Neural cell (in vitro differentiated cells): ENCODE data around the gene PCNX2. TPM values are rescaled to one million over a fixed set of nuclear protein-coding genes. Genes with fewer than 3 reads are reported as not detected.

Experiments used
- H2AFZ ChIP-seq: fragments of 200-600, 300-800 bp; sonication (generic), shearing (Covaris generic); 2 replicates; pipeline ENCODE4 v1.6.0; 2014; ENCODE audit warnings: low read depth, mild to moderate bottlenecking, antibody characterized with exemption, low read length, moderate library complexity
- H3F3A ChIP-seq: fragments of 200-600 bp; shearing (Covaris generic); 2 replicates; pipeline ENCODE4 v1.6.1; 2016; ENCODE audit warnings: mild to moderate bottlenecking, moderate library complexity, mixed read lengths, antibody characterized with exemption, low read length; ENCODE audit not compliant: insufficient read depth, poor library complexity, severe bottlenecking
- H3K27ac ChIP-seq: fragments of 200-600, 300-800 bp; sonication (generic), shearing (Covaris generic); 2 replicates; pipeline ENCODE4 v1.5.1; 2014; ENCODE audit warnings: mild to moderate bottlenecking, low read length, moderate library complexity
- H3K27me3 ChIP-seq: fragments of 300-800, 200-600 bp; sonication (generic), shearing (Covaris generic); 2 replicates; pipeline ENCODE4 v1.6.0; 2014; ENCODE audit warnings: mild to moderate bottlenecking, low read depth, low read length, moderate library complexity; ENCODE audit not compliant: insufficient read depth
- H3K36me3 ChIP-seq: fragments of 300-800, 200-600 bp; sonication (generic), shearing (Covaris generic); 2 replicates; pipeline ENCODE4 v1.5.1; 2014; ENCODE audit warnings: mild to moderate bottlenecking, antibody characterized with exemption, low read length, moderate library complexity; ENCODE audit not compliant: insufficient read depth
- H3K4me2 ChIP-seq: fragments of 300-800, 200-600 bp; sonication (generic), shearing (Covaris generic); 2 replicates; pipeline ENCODE4 v1.6.0; 2014; ENCODE audit warnings: mild to moderate bottlenecking, low read length
- H3K4me3 ChIP-seq: fragments of 300-800, 200-600 bp; sonication (generic), shearing (Covaris generic); 2 replicates; pipeline ENCODE4 v1.5.1; 2014; ENCODE audit warnings: mild to moderate bottlenecking, low read length, moderate library complexity
- H3K79me2 ChIP-seq: fragments of 200-600 bp; shearing (Covaris generic); replicated peaks from 2 replicates; pipeline ENCODE4 v1.6.0; 2014; ENCODE audit warnings: mild to moderate bottlenecking, low read length, moderate library complexity; ENCODE audit not compliant: insufficient read depth
- H3K9ac ChIP-seq: fragments of 300-800, 200-600 bp; sonication (generic), shearing (Covaris generic); 2 replicates; pipeline ENCODE4 v1.6.1; 2016; ENCODE audit warnings: mild to moderate bottlenecking, low read length, mixed read lengths
- H3K9me2 ChIP-seq: fragments of 200-600 bp; shearing (Covaris generic); 2 replicates; pipeline ENCODE4 v1.6.1; 2016; ENCODE audit warnings: mild to moderate bottlenecking, low read length, mixed read lengths; ENCODE audit not compliant: insufficient read depth
- H3K9me3 ChIP-seq: fragments of 200-600, 300-800 bp; sonication (generic), shearing (Covaris generic); 2 replicates; pipeline ENCODE4 v1.6.1; 2016; ENCODE audit warnings: mild to moderate bottlenecking, mixed run types, low read length, moderate library complexity, mixed read lengths
- H4K20me1 ChIP-seq: fragments of 200-600 bp; shearing (Covaris generic); 2 replicates; pipeline ENCODE4 v1.6.1; 2016; ENCODE audit warnings: mild to moderate bottlenecking, mixed run types; ENCODE audit not compliant: insufficient read depth
- CTCF ChIP-seq: fragments of 450-650 bp; IDR thresholded peaks from 2 replicates; pipeline ENCODE4 v1.5.1; 2014; ENCODE audit warnings: antibody characterized with exemption, mild to moderate bottlenecking, moderate library complexity; ENCODE audit not compliant: poor library complexity, severe bottlenecking
- EP300 ChIP-seq: fragments of 450-650 bp; conservative IDR thresholded peaks from 2 replicates; pipeline ENCODE4 v1.6.1; 2014; ENCODE audit warnings: antibody characterized with exemption, mild to moderate bottlenecking, moderate library complexity; ENCODE audit not compliant: poor library complexity, severe bottlenecking
- EZH2 ChIP-seq: fragments of 200-600, 300-800 bp; shearing (Covaris generic), sonication (generic); IDR thresholded peaks from 2 replicates; pipeline ENCODE4 v1.6.1; 2014; ENCODE audit warnings: antibody characterized with exemption, low read length, borderline replicate concordance, mild to moderate bottlenecking; ENCODE audit not compliant: insufficient read depth, poor library complexity, severe bottlenecking
- MXI1 ChIP-seq: fragments of 450-650 bp; conservative IDR thresholded peaks from 2 replicates; pipeline ENCODE4 v1.6.1; 2014; ENCODE audit warnings: antibody characterized with exemption, mild to moderate bottlenecking; ENCODE audit not compliant: poor library complexity, severe bottlenecking
- POLR2AphosphoS5 ChIP-seq: IDR thresholded peaks from 2 replicates; pipeline ENCODE4 v1.6.1; 2012
- RAD21 ChIP-seq: fragments of 450-650 bp; conservative IDR thresholded peaks from 2 replicates; pipeline ENCODE4 v1.6.1; 2014; ENCODE audit warnings: antibody characterized with exemption, mild to moderate bottlenecking, moderate library complexity
- REST ChIP-seq: IDR thresholded peaks from 2 replicates; pipeline ENCODE4 v1.6.1; 2012; ENCODE audit warnings: borderline replicate concordance
- SMC3 ChIP-seq: fragments of 450-650 bp; conservative IDR thresholded peaks from 2 replicates; pipeline ENCODE4 v1.6.1; 2014; ENCODE audit warnings: antibody characterized with exemption, mild to moderate bottlenecking, moderate library complexity; ENCODE audit not compliant: poor library complexity
- TAF1 ChIP-seq: IDR thresholded peaks from 2 replicates; pipeline ENCODE4 v1.6.1; 2012; ENCODE audit warnings: low read depth
- polyA plus RNA-seq: library from polyadenylated mRNA; depleted of rRNA; stranded (reverse); fragments of >200 nt; gene quantifications from 2 replicates; pipeline ENCODE4 v1.2.3, GENCODE V29; 2014

Gene PCNX2
- polyA plus RNA-seq, 1 donor from 2014 or later = 17.2 TPM

- H3F3A ChIP-seq = no peaks in the 10 kb centered on the region
- H3K4me3 ChIP-seq = no peak overlapping the region
- H2AFZ ChIP-seq = no peak overlapping the region
- no peak overlapping the region for H3K27ac ChIP-seq
- peaks cover 3% of the 10 kb centered on the region for H3K9me3 ChIP-seq
- H3K9ac ChIP-seq = no peak overlapping the region
- no peak overlapping the region for H3K4me2 ChIP-seq
- no peak for TF ChIP-seq REST
- TF ChIP-seq POLR2AphosphoS5 = no peak
- TF ChIP-seq EP300 = no peak
- TF ChIP-seq RAD21 = no peak
- no peak for TF ChIP-seq SMC3
- TF ChIP-seq CTCF = no peak
- TF ChIP-seq MXI1 = no peak
- no peak for TF ChIP-seq EZH2
- TF ChIP-seq TAF1 = no peak
- no peaks in the 10 kb centered on the region for H3K9me2 ChIP-seq
- H4K20me1 ChIP-seq = no peaks in the 10 kb centered on the region
- H3K79me2 ChIP-seq = no peaks in the 10 kb centered on the region
- no peaks in the 10 kb centered on the region for H3K27me3 ChIP-seq
- H3K36me3 ChIP-seq = peaks cover 4% of the 10 kb centered on the region
These were observed 320.6 kb downstream of the PCNX2 start for GRCh38 chr1:232974971-232975370.

- H3K9me2 ChIP-seq = no peaks in the 10 kb centered on the region
- no peak overlapping the region for H3K4me3 ChIP-seq
- no peaks in the 10 kb centered on the region for H3K79me2 ChIP-seq
- peaks cover 3% of the 10 kb centered on the region for H3K9me3 ChIP-seq
- no peak overlapping the region for H3K27ac ChIP-seq
- peaks cover 4% of the 10 kb centered on the region for H3K36me3 ChIP-seq
- H4K20me1 ChIP-seq = no peaks in the 10 kb centered on the region
- H3K4me2 ChIP-seq = no peak overlapping the region
- no peaks in the 10 kb centered on the region for H3K27me3 ChIP-seq
- H3K9ac ChIP-seq = no peak overlapping the region
- no peak overlapping the region for H2AFZ ChIP-seq
- H3F3A ChIP-seq = no peaks in the 10 kb centered on the region
- TF ChIP-seq CTCF = no peak
- TF ChIP-seq EP300 = no peak
- TF ChIP-seq EZH2 = no peak
- no peak for TF ChIP-seq RAD21
- no peak for TF ChIP-seq TAF1
- TF ChIP-seq POLR2AphosphoS5 = no peak
- no peak for TF ChIP-seq SMC3
- TF ChIP-seq MXI1 = no peak
- TF ChIP-seq REST = no peak
These were observed 321.6 kb downstream of the PCNX2 start for GRCh38 chr1:232973652-232974611.
